Osteoblast (primary cell): ENCODE measurements around the gene HTR4. TPM values are rescaled to one million over a fixed set of nuclear protein-coding genes. Genes with fewer than 3 reads are reported as not detected.

ENCODE experiments used
- DNase-seq: peaks from one replicate; pipeline ENCODE4 v3.0.0; 2011; ENCODE audit warnings: low spot score, mixed read lengths; ENCODE audit not compliant: insufficient read length; ENCODE audit errors: missing footprints
- H2AFZ ChIP-seq: 2 replicates; pipeline ENCODE4 v1.6.0; 2011; ENCODE audit warnings: mild to moderate bottlenecking, low read length
- H3K27ac ChIP-seq: 2 replicates; pipeline ENCODE4 v1.5.1; 2011; ENCODE audit warnings: mild to moderate bottlenecking, low read depth, low read length, moderate library complexity
- H3K27me3 ChIP-seq: 2 replicates; pipeline ENCODE4 v1.6.0; 2012; ENCODE audit warnings: mild to moderate bottlenecking, control low read depth, inconsistent platforms, low read length, moderate library complexity; ENCODE audit not compliant: insufficient read depth
- H3K36me3 ChIP-seq: 2 replicates; pipeline ENCODE4 v1.5.1; 2011; ENCODE audit warnings: mild to moderate bottlenecking, low read length, control low read depth, moderate library complexity; ENCODE audit not compliant: insufficient read depth
- H3K4me1 ChIP-seq: 2 replicates; pipeline ENCODE4 v1.5.1; 2011; ENCODE audit warnings: mild to moderate bottlenecking, low read length, control low read depth, moderate library complexity; ENCODE audit not compliant: insufficient read depth
- H3K4me2 ChIP-seq: 2 replicates; pipeline ENCODE4 v1.6.0; 2011; ENCODE audit warnings: mild to moderate bottlenecking, low read length; ENCODE audit not compliant: insufficient read depth
- H3K4me3 ChIP-seq: fragments of 200-600 bp; sonication (generic); 3 replicates; pipeline ENCODE4 v1.5.1; 2012; ENCODE audit warnings: mild to moderate bottlenecking, low read length, inconsistent platforms; ENCODE audit not compliant: insufficient read depth
- H3K79me2 ChIP-seq: 2 replicates; pipeline ENCODE4 v1.6.0; 2012; ENCODE audit warnings: mild to moderate bottlenecking, low read length, control low read depth, inconsistent platforms; ENCODE audit not compliant: insufficient read depth
- H3K9me3 ChIP-seq: 2 replicates; pipeline ENCODE4 v1.5.1; 2011; ENCODE audit warnings: low read depth, low read length, control low read depth
- H4K20me1 ChIP-seq: 2 replicates; pipeline ENCODE4 v1.6.0; 2012; ENCODE audit warnings: mild to moderate bottlenecking, low read length, control low read depth; ENCODE audit not compliant: insufficient read depth
- total RNA-seq: library from RNA; depleted of rRNA; stranded (reverse); fragments of >200 nt; gene quantifications from 2 replicates; pipeline ENCODE4 v1.2.3, GENCODE V29; 2012
- TF ChIP-seq, protein P1 (sequence below): IDR thresholded peaks from 2 replicates; pipeline ENCODE4 v1.5.1; 2011; ENCODE audit warnings: mild to moderate bottlenecking, low read depth, low read length, moderate library complexity; ENCODE audit errors: extremely low read depth

The HTR4 gene
- total RNA-seq, 1 donor, result not detected

- Histone ChIP-seq H2AFZ (no peak overlapping the region), H3K36me3 (peaks cover 30% of the 10 kb centered on the region), H3K27ac (no peak overlapping the region), H3K27me3 (no peaks in the 10 kb centered on the region), H3K79me2 (no peaks in the 10 kb centered on the region), H3K4me2 (no peak overlapping the region), H4K20me1 (no peaks in the 10 kb centered on the region), H3K4me1 (no peaks in the 10 kb centered on the region), H3K4me3 (no peak overlapping the region), H3K9me3 (no peaks in the 10 kb centered on the region)
- DNase-seq, result no peak
- TF ChIP-seq, protein P1, sequence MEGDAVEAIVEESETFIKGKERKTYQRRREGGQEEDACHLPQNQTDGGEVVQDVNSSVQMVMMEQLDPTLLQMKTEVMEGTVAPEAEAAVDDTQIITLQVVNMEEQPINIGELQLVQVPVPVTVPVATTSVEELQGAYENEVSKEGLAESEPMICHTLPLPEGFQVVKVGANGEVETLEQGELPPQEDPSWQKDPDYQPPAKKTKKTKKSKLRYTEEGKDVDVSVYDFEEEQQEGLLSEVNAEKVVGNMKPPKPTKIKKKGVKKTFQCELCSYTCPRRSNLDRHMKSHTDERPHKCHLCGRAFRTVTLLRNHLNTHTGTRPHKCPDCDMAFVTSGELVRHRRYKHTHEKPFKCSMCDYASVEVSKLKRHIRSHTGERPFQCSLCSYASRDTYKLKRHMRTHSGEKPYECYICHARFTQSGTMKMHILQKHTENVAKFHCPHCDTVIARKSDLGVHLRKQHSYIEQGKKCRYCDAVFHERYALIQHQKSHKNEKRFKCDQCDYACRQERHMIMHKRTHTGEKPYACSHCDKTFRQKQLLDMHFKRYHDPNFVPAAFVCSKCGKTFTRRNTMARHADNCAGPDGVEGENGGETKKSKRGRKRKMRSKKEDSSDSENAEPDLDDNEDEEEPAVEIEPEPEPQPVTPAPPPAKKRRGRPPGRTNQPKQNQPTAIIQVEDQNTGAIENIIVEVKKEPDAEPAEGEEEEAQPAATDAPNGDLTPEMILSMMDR, result no peak
Measured at GRCh38 chr5:148433826-148434225, 220.5 kb downstream of the HTR4 start.

Other genes with a start within 250 kb of the HTR4 start
- under 0.01 and 0.29 TPM in 2 replicates for gene ADRB2, start 172.1 kb upstream of the HTR4 start, total RNA-seq